Loucy (cell line): ENCODE measurements around the gene ART3.
A peak's percentile ranks its signal among the peaks of the same experiment; 100 is the strongest.

Source experiments
- H2AFZ ChIP-seq: fragments of 200-600 bp; sonication (generic); 2 replicates; pipeline ENCODE4 v1.6.0; 2016; ENCODE audit warnings: antibody characterized with exemption, mild to moderate bottlenecking, low read length, moderate library complexity
- H3F3A ChIP-seq: fragments of 200-600 bp; 2 replicates; pipeline ENCODE4 v1.6.0; 2016; ENCODE audit warnings: antibody characterized with exemption, low read depth, mild to moderate bottlenecking
- H3K27me3 ChIP-seq: fragments of 200-600 bp; sonication (generic); 2 replicates; pipeline ENCODE4 v1.6.1; 2014; ENCODE audit warnings: low read length, mild to moderate bottlenecking; ENCODE audit not compliant: insufficient read depth, poor library complexity, severe bottlenecking
- H3K36me3 ChIP-seq: fragments of 200-600 bp; sonication (generic); 2 replicates; pipeline ENCODE4 v1.6.1; 2016; ENCODE audit warnings: low read length; ENCODE audit not compliant: insufficient read depth
- H3K4me1 ChIP-seq: fragments of 200-600 bp; sonication (generic); 2 replicates; pipeline ENCODE4 v1.5.1; 2014; ENCODE audit warnings: low read length, mild to moderate bottlenecking; ENCODE audit not compliant: insufficient read depth, poor library complexity, severe bottlenecking
- H3K4me2 ChIP-seq: fragments of 200-600 bp; sonication (generic); 2 replicates; pipeline ENCODE4 v1.6.0; 2014; ENCODE audit warnings: antibody characterized with exemption, low read length, low read depth, mild to moderate bottlenecking; ENCODE audit not compliant: poor library complexity, severe bottlenecking
- H3K4me3 ChIP-seq: fragments of 200-600 bp; sonication (generic); 2 replicates; pipeline ENCODE4 v1.5.1; 2014; ENCODE audit warnings: low read length, mild to moderate bottlenecking, mixed read lengths; ENCODE audit not compliant: poor library complexity, severe bottlenecking
- H3K79me2 ChIP-seq: fragments of 200-600 bp; sonication (generic); 2 replicates; pipeline ENCODE4 v1.6.1; 2014; ENCODE audit warnings: low read length; ENCODE audit not compliant: insufficient read depth
- H3K9ac ChIP-seq: fragments of 200-600 bp; sonication (generic); 2 replicates; pipeline ENCODE4 v1.6.0; 2014; ENCODE audit warnings: mild to moderate bottlenecking, low read depth, low read length, moderate library complexity; ENCODE audit not compliant: poor library complexity, severe bottlenecking
- H3K9me2 ChIP-seq: fragments of 200-600 bp; sonication (generic); replicated peaks from 2 replicates; pipeline ENCODE4 v1.6.1; 2016; ENCODE audit warnings: low read depth, low read length, mixed read lengths
- H3K9me3 ChIP-seq: fragments of 200-600 bp; sonication (generic); 2 replicates; pipeline ENCODE4 v1.6.1; 2014; ENCODE audit warnings: mild to moderate bottlenecking, antibody characterized with exemption, low read length, low read depth; ENCODE audit not compliant: insufficient read depth
- H4K20me1 ChIP-seq: fragments of 200-600 bp; sonication (generic); 2 replicates; pipeline ENCODE4 v1.6.0; 2014; ENCODE audit warnings: antibody characterized with exemption, low read length, mild to moderate bottlenecking; ENCODE audit not compliant: insufficient read depth, poor library complexity, severe bottlenecking
- CTCF ChIP-seq: fragments of 200-600 bp; sonication (generic); conservative IDR thresholded peaks from 2 replicates; pipeline ENCODE4 v1.5.1; 2014; ENCODE audit warnings: mild to moderate bottlenecking, antibody characterized with exemption, low read length
- EZH2phosphoT487 ChIP-seq: fragments of 200-600 bp; IDR thresholded peaks from 2 replicates; pipeline ENCODE4 v1.6.1; 2018; ENCODE audit warnings: antibody characterized with exemption, mild to moderate bottlenecking, moderate library complexity, borderline replicate concordance

The ART3 gene

GRCh38 chr4:76088719-76089118 is 14.2 kb downstream of the ART3 start:
- Histone ChIP-seq H3K9me2 (no peaks in the 10 kb centered on the region), H3K4me1 (no peaks in the 10 kb centered on the region), H3K4me3 (no peak overlapping the region), H2AFZ (0 out of 2 replicates have a peak overlapping the region, but pooled peaks have one; percentile 7), H3K79me2 (no peaks in the 10 kb centered on the region), H3F3A (no peaks in the 10 kb centered on the region), H3K4me2 (no peak overlapping the region), H3K36me3 (no peaks in the 10 kb centered on the region), H4K20me1 (no peaks in the 10 kb centered on the region), H3K27me3 (no peaks in the 10 kb centered on the region), H3K9ac (no peak overlapping the region), H3K9me3 (no peaks in the 10 kb centered on the region)
- TF ChIP-seq EZH2phosphoT487 (no peak), CTCF (no peak)

GRCh38 chr4:76090241-76090691 is 15.8 kb downstream of the ART3 start:
- H2AFZ ChIP-seq = peak overlapping the region; percentile 41
- no peaks in the 10 kb centered on the region for H3K9me2 ChIP-seq
- H3K9me3 ChIP-seq = no peaks in the 10 kb centered on the region
- H3K4me1 ChIP-seq = no peaks in the 10 kb centered on the region
- H3K9ac ChIP-seq = no peak overlapping the region
- no peak overlapping the region for H3K4me2 ChIP-seq
- H3F3A ChIP-seq = no peaks in the 10 kb centered on the region
- H3K79me2 ChIP-seq = no peaks in the 10 kb centered on the region
- no peak for TF ChIP-seq CTCF
- TF ChIP-seq EZH2phosphoT487 = no peak
- no peaks in the 10 kb centered on the region for H4K20me1 ChIP-seq
- H3K27me3 ChIP-seq = no peaks in the 10 kb centered on the region
- H3K4me3 ChIP-seq = no peak overlapping the region
- no peaks in the 10 kb centered on the region for H3K36me3 ChIP-seq

GRCh38 chr4:76091052-76091451 is 16.5 kb downstream of the ART3 start:
- no peak for TF ChIP-seq CTCF
- TF ChIP-seq EZH2phosphoT487 = no peak
- H3K9ac ChIP-seq = no peak overlapping the region
- H2AFZ ChIP-seq = no peak overlapping the region
- H3K4me3 ChIP-seq = no peak overlapping the region
- H3F3A ChIP-seq = no peaks in the 10 kb centered on the region
- H3K4me1 ChIP-seq = no peaks in the 10 kb centered on the region
- H3K4me2 ChIP-seq = no peak overlapping the region
- no peaks in the 10 kb centered on the region for H3K9me3 ChIP-seq
- no peaks in the 10 kb centered on the region for H3K36me3 ChIP-seq
- H4K20me1 ChIP-seq = no peaks in the 10 kb centered on the region
- no peaks in the 10 kb centered on the region for H3K27me3 ChIP-seq
- H3K9me2 ChIP-seq = no peaks in the 10 kb centered on the region
- no peaks in the 10 kb centered on the region for H3K79me2 ChIP-seq
